HG03469 (cell line): ENCODE data around the gene GJD3.
A peak's percentile ranks its signal among the peaks of the same experiment; 100 is the strongest.

Experiments
- ATAC-seq: cut with Tn5 transposase; IDR thresholded peaks from one replicate; pipeline ENCODE4 v1.9.1; 2021; ENCODE audit warnings: mild to moderate bottlenecking, moderate library complexity, moderate number of reproducible peaks; ENCODE audit not compliant: unreplicated experiment

GJD3 gene

GRCh38 chr17:40325156-40326013, 39.2 kb downstream of the GJD3 start:
- no peak for ATAC-seq

GRCh38 chr17:40323391-40324381, 40.9 kb downstream of the GJD3 start:
- no peak for ATAC-seq

GRCh38 chr17:40322358-40323315, 41.9 kb downstream of the GJD3 start:
- ATAC-seq, result no peak

- ATAC-seq, result no peak
Observed at GRCh38 chr17:40321961-40322357, 42.6 kb downstream of the GJD3 start.

- no peak for ATAC-seq
Observed at GRCh38 chr17:40321524-40321929, 43.0 kb downstream of the GJD3 start.

- ATAC-seq, result no peak
Observed at GRCh38 chr17:40320756-40321523, 43.6 kb downstream of the GJD3 start.

- no peak for ATAC-seq
Observed at GRCh38 chr17:40319651-40320540, 44.6 kb downstream of the GJD3 start.

- ATAC-seq, result no peak
Observed at GRCh38 chr17:40318830-40319391, 45.6 kb downstream of the GJD3 start.

- peak; percentile 38 for ATAC-seq
Observed at GRCh38 chr17:40317880-40318829, 46.4 kb downstream of the GJD3 start.

GRCh38 chr17:40317345-40317873, 47.1 kb downstream of the GJD3 start:
- ATAC-seq, result no peak

- ATAC-seq, result no peak
Observed at GRCh38 chr17:40316571-40317344, 47.8 kb downstream of the GJD3 start.

GRCh38 chr17:40315678-40316570, 48.6 kb downstream of the GJD3 start:
- no peak for ATAC-seq

GRCh38 chr17:40315206-40315605, 49.3 kb downstream of the GJD3 start:
- ATAC-seq, result no peak

GRCh38 chr17:40314584-40314956, 50.0 kb downstream of the GJD3 start:
- no peak for ATAC-seq
